8988T (cell line): ENCODE data around the gene SPATA31C1.
A peak's percentile ranks its signal among the peaks of the same experiment; 100 is the strongest.

Experiments used
- DNase-seq: peaks from one replicate; pipeline ENCODE4 v3.0.0; 2011

SPATA31C1 gene

GRCh38 chr9:87944096-87944495, 26.3 kb downstream of the SPATA31C1 start:
- no peak for DNase-seq

DNA sequence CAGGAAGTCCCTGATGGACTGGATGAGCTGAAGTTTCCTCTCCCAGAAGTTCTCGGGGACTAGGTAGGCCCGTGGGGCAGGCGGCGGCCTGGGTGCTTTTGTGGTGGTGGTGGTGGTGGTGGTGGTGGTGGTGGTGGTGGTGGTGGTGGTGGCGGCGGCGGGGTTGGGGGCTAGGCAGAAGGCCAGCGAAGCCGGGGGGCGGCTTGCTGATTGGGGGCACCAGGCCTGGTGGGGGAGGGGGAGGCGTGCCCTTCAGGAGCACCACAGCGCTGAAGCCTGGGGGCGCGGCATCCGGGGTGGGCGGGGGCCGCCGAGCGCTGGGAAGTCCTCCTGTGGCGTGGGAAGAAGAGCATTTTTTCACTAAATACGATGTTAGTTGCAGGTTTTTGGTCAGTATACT, 26.9 kb downstream of the SPATA31C1 start:
- DNase-seq = no peak

GRCh38 chr9:87950296-87950695, 32.5 kb downstream of the SPATA31C1 start:
- no peak for DNase-seq

GRCh38 chr9:87950765-87951488, 33.2 kb downstream of the SPATA31C1 start:
- peak; percentile 53 for DNase-seq

DNA sequence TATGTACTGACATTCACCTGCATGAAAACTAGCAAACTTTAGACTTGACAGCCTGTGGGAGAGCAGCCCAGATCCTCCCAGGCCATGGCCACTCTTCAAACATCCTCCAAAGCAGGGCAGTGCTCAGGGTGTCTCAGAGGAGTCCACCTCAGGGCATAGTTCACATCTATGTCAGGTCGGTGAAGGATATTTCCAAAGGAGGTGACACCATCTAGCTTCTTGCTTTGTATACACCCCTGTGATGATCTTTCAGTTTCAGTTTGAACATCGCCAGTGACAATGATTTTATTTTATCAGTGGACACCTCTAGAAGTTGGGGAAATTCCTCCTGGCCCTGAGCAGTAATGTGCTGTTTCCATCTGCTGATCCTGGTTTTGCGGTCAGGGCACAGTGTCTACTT, 36.5 kb downstream of the SPATA31C1 start:
- no peak for DNase-seq

GRCh38 chr9:87957839-87958238, 40.1 kb downstream of the SPATA31C1 start:
- DNase-seq = no peak

DNA sequence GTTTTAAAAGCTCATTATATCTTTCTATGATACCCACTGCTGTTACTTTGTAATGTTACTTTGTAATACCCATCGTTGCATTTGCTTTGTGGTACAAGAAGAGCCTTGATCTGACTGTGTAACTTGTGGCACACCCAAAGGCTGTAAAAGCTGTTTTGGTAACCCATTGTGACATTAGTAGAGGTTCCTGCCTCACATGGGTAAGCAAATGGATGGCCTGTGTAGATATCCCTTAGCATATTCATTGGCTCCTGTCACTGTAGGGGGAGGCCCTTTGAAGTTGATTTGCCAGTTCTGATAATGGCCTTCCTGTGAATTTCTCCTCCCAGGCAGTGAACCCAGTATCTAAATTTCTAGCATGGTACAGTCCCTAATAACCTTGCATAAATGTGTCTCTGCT, 40.8 kb downstream of the SPATA31C1 start:
- no peak for DNase-seq

DNA sequence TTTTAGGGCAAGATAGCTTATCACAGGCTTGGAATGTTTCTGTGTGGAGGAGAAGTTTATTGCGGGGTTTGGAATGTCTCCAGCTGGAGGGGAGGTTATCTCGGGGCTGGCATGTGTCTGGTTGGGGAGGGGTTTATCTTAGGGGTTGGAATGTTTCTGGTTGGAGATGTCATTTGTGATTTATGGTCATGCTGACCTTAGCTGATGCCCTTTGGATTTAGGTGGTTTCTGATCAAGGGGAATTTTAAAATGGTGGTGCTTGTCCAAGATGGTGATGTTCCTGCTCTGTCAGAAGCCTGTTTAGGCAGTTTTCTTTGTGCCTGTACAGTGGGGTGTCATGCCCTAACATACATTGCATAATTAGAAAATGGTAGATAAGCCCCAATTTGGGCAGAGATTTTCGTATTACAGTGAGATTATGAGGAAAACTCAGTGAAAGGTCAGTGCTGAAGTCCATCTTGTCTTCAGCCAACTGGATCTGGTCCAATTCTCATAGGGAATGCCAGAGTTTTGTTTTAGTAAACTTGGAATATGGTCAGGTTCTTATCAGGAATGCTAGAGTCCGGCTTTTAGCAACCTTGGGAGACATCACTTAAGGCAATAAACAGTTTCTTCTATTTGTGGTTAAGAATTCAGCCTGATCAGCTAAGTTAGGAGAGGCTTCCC, 42.3 kb downstream of the SPATA31C1 start:
- no peak for DNase-seq

GRCh38 chr9:87963770-87964169, 46.0 kb downstream of the SPATA31C1 start:
- no peak for DNase-seq

GRCh38 chr9:87964826-87965225, 47.1 kb downstream of the SPATA31C1 start:
- no peak for DNase-seq

- DNase-seq = no peak
Measured at GRCh38 chr9:87968155-87968554, 50.4 kb downstream of the SPATA31C1 start.

GRCh38 chr9:87970602-87971001, 52.8 kb downstream of the SPATA31C1 start:
- DNase-seq = no peak

DNA sequence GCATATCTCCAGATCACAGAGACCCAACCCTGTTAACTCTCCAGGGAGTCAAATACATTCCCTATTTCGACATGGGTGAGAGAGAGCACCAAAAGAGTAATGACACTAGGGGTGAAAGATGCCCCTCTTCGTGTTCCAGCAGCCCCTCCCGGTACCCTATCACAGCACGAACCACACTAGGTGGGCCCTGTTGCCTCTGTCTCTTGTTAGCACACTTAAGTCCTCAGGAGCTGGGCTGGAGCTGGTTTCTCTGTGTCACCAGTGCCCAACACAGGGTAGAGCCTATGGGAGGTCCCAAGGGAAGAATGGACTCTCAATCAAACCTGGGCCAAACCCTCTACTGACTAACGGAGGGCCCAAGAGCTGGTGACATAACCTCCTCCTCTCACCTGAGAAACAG, 55.4 kb downstream of the SPATA31C1 start:
- no peak for DNase-seq
